ENCODE measurements around the gene GRIA1.
A peak's percentile ranks its signal among the peaks of the same experiment; 100 is the strongest.

Gene GRIA1

DNA sequence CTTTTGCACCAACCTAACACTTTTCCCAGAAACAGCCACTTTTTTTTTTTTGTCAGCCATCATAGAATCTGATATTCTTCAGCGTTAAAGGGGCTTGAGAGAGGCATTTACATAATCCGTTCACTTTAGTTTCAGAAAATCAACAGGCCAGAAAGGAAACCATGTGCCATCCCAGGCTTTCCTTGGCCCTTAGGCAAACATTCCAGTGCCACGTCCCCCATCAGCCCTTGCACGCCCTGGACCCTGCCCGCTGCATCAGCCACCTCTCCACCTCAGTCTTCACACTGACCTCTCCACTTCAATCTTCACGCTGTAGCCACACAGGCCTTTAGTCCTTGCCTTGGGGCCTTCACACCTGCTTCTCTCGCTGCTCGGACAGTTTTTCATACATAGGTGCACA lies 123.2 kb downstream of the GRIA1 start:
- DNase-seq: no peak

DNA sequence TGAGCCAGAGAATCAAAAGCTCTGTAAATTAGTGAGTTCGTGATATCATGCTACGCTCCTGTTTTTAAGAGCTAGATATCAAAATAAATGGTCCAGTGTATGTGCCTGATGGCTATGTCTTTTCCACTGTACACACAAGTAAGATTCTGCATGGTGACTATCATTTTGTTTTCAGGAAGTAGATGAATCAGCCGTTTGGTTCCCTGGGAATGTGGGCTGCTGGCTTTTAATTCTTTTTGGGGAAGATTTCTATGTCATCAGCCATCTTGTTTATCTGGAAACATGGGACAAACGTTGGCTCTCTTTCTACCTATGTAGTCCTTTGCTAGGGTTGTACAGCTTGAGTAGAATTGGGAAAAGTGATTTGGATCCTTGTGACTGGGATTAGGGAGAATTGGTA lies 126.7 kb downstream of the GRIA1 start:
- DNase-seq: no peak

DNA sequence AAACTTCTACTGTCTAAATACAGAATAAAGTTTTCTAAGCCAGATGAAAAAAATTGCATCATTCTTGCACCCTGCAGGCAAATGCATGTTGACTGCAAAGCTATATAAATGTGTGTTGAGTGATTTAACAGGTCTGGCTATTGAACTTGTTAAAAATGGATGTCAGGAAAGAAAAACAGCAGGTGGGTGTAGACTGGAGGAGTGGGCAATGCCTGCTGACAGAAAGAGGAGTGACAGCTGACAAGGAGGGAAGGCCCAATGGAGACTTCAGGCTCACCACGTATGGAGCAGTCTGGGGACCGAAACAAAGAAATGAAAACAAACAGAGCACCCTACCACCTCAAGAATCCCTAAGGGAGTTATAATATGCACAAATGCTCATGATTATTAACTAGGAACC lies 127.8 kb downstream of the GRIA1 start:
- no peak for DNase-seq

DNA sequence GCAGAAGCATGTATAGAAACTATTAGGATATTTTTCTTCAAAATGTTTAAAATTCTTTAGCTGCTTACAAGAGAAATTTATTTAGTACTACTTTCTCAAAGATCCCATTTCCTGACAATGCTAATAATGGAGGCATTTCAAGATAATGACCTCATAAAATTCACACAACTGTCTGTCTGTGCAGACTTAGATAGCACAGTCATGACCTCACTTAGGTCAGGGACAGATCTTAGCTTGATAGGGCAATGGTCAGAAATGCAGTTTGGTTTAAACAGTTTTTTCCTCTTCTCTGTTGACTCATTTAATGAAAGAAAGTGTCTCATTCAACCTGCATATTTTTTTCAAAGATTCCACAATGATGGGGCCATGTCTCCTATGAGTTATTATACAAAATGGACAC lies 128.4 kb downstream of the GRIA1 start:
- DNase-seq: no peak

DNA sequence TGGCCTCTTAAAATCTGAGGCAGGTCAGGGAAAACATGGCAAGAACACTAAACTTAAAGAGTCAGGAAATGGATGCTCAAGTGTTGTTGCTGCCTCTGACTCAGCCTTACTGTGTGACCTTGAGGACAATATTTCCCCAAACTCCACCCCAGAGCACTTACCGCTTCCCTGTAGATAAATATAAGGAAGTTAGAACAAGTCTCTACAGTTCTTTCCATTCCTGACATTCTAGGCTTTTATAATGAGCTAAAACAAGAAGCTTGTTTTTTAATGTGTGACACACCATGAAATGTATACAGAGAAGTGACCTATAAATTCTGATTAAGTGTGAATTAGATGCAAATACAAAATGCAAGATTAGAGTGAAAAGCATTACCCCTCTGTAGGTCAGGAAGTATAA lies 129.3 kb downstream of the GRIA1 start:
- no peak for DNase-seq

DNA sequence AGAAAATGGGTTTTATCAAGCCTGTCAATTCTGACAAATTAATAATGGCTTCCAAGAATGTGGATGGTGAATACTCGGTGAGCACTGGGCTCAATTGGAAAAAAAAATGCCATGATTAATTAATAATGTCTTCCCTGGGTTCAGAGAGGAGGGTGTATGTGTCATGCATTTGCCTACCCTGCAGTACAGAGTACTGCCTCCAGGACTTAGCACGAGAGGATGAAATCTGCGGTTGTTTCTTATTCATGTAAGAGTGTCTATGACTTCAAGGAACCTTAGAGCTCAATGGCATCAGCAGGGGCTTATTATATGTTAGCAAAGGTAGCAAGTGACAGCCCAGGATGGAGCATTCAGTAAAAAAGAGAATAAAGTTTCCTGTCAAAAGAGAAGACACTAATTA lies 132.7 kb downstream of the GRIA1 start:
- no peak for DNase-seq

DNA sequence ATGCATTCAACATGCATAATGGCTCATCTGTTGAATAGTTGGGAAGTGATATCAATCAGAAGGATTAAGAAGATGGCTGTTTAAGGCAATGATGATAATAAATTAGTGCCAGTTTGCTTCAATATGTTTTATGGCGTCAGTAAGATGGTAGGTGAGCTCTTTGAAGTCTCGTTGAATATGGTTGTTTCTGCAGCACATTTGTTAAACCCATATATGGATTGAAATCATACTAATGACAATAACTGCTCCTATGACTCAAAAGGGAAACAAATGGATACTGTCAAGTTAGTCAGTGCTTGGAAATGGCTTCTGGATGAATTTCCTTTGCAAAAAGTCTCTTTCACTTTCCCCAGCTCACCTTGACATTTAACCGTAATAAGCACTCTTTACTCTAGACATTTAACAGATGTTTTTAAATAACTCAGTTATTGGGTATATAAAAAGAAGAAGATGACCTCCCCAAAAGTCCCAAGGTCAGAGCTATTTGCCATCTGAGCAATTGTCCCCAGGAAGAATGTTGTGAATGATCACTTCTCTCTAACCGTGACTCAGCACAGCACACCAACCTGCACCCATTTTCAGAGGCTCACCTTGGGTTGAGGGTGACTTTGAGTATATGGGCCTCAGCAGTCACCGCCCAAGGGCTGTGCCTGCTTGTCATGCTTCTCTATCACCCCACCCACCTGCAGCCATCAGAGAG lies 133.4 kb downstream of the GRIA1 start:
- no peak for DNase-seq

DNA sequence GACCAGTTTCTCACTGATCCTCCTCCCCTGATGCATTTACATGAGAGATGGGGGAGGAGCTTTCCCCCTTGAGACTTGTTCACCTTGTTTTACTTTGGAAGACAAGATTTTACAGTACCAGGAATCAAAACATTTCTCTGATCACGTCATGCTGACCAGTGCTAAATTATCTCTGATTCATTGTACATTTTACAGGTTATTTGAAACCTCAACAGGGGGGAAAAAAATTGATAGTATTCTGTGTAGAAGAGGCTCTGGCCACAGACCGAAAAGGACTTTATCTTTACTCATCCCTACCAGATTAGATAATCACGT lies 133.9 kb downstream of the GRIA1 start:
- no peak for DNase-seq

DNA sequence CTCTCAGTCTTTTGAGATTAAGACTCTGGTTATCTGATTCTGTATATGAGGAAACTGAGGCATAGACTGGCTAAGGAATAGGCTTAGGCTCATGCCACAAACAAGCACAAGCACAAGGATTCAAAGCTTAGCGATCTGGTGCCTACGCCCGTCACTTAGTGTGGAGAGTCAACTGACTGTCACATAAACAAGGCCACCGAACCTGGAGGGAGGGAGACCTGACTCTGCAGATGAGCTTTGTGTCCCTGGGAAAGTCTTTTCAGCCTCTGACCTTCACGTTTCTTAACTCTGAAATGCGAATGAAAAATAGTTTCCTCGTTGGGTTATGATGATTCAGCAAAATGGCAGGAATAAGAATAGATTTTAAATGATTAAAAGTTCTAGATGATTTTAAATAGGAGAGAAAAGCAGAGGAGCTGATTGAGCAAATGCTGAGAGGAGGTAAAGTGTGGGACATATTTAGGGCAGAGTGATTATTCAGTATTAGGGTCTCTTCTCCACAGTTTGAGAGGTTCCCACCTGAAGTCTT lies 135.4 kb downstream of the GRIA1 start:
- DNase-seq: no peak

DNA sequence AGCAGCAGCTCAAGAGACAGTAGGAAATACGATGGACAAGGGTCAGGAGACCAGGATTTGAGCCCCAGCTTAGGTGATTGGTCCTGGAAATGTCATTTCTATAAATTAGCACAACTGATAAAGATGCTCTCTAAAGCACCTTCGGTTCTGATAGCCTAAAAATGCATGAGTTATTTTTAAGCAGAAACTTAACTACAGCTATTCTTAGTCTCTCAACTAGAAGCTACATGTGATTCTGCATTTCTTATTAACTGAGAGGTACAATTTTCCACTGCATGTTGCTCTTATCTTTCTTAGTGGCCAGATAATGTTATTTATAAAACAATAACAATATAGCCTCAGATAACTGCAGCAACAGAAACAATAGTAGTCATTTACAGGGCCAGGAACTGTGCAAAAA lies 136.4 kb downstream of the GRIA1 start:
- DNase-seq: no peak

DNA sequence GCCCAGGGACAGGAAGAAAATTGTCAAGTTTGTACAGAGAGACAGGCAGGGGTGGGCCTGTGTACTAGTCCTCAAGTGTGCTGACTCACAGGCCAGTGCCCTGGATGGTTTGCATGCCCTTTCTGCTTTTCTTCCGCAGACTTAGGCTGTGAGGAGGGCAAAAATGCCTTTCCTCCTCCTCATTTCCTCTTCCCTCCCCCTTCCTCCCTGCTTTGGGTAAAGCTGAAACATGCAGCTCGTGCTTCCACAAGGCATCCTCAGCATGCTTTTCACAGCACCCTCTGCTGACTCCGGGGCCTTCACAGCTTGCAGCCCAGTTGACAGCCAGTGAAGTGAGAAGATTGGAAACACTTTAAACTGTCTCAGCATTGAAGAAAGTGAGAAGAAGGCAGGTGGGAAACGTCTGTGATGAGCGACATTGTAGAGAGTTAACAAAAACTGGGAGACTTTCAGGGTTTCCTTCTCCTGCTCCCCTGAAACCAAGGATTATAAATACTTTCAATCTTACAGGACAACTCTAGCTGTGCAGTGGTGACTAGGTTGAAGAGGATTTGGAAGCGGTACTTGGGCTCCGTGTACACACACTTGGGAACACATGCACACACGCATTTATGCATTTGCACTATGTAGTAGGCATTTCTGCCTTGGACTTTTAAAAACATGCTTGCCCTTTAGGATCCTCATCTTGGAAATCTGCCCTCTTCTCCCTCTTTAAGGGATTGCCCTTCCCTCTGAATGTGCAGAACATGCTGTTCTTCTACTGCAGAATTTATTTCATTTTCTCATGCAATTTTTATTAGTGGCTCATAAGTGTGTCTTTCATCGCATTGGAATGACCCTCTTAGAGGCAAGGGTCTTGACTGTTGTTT lies 138.8 kb downstream of the GRIA1 start:
- DNase-seq: peak; percentile 12

DNA sequence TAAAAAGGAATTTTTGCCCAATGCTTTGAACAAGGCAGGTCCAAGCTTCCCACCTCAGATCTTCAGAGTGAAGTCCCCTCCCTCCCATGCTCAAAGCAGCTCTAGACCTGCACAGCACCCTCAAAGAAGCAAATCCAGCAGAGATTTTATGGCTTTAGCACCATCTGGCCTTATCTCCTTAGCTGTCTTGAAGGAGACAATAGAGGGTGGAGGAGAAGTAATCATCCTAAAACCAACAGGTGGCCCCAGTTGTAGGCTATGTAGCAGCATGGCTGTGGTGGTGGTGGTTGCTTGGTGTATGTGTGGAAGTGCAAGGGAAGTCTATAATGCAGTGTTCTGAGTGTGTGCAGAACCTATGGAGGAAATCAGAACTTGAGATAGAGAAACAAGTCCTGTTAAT lies 140.1 kb downstream of the GRIA1 start:
- no peak for DNase-seq

DNA sequence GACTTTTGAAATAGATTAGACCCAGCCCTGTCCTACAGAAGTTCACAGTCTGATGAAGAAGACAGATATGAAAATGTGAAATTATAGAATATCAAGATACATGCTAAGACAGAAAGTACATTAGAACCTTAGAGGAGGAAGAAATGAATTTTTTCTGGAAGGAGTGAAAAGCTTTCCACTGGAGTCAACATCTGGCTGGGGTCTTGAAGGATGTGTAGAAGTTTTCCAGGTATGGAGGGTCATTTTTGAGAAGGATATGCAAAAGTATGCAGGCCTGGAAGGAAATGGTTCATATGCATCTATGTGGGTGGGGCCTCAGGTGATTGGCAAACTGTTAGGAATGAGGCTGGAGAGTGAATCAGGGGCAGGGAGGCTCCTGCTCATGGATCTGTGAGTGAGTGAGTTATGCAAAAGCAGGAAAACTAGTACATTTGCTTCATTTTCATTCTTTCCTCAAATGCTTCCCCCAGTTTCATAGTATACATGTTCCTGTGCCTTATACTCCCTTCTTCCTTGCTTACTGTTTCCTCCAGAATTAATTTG lies 142.3 kb downstream of the GRIA1 start:
- no peak for DNase-seq

DNA sequence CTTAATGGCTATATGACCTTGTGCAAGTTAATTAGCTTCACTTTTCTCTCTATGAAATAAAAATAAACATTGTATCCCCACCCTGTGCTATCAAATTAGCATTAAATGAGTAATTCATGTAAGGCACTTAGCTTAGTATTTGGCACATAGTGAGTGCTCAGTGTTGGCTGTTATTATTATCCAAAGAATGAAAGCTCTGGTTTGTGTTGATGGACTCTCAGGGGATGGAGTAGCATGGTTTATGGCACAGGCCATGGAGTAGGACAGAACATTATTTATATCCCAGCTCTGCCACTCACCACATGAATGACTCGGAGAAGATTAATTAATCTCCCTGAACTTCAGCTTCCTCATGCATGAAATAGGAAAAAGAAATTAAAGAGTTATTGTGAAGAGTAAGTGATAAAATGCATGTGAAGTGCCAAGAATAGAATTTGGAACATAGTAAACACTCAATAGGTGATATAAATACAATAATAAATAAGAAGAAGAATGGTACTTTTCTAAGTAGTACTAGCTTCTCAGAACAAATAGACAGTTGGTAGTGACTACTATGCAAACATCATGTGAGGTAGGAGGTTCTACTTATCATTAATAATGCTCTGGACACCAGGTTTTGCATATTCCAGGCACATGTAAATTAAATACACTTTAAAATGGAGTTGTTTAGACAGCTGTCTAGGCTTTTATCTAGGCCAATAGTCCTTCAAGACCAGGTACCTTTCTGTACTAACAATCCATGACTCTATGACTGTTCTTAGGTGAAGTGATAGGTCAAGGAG lies 146.4 kb downstream of the GRIA1 start:
- DNase-seq: no peak

DNA sequence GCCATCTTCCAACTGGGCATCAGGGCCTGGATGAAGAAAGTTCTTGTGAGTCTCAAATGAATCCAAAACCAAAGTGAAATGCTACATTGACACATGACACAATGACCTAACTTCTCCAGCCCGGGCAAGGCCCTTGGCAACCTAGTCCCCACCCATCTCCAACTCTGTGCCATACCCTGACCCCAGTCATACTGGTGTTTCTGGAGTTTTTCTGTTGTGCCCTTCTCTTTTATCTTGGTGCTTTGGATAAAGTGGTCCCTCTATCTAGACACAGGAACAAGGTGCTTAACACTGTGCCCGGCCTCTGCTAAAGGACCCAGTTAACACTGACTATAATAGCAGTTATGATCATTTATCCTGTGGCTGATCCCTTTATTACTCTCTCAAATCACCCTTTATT lies 149.8 kb downstream of the GRIA1 start:
- no peak for DNase-seq

DNA sequence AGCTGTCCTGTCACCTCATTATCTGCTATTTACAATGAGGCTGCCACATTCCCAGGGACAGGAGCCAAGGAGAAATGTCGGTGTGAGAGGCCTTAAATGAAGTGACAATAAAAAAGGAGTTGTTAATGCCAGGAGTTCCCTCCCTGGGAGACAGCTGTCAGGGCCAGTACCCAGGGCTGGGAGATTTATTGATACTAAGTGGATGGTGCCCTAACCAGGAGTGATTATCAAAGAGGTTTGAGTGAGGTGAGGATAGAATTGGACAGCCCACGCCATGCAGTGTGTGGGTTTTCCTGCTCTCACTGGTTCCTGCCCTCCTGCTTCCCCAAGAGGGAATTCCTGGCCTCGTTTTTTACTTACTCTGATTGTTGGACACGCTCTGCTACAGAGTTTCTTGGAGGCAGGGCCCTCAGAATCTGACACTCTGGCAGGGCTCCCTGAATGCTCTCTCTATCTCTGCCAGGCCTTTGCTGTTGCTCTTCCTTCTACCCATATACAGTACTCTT lies 150.8 kb downstream of the GRIA1 start:
- no peak for DNase-seq

DNA sequence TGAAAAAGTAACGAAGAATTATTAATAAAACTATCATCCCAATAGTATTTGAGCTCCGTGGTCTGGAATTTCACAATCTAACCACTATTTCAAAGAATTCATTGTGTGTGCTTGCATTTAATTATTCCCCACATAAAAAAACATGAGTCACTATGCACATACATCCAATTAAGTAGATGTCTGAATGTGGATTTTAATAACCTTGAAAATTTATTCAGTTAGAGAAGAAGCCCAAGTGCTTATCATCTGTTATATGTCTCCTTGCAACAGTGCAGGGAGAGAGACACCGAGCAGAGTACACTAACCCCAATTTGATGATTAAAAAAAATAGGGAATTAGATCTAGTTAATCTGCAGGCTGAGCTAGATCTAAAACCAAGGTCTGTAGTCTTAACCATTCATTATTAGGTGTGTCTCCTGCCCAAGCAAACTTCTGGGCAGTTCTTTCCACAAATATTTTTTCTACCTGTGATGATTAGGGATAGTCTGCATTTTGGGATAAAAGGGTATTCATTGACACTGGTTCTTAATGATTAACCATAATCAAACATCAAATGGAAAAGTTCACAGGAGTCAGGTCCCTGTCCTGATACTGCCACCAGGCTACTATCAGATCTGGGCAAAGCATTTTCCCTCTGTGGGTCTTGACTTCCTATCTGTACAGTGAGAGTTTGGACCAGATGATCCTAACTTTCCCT lies 164.2 kb downstream of the GRIA1 start:
- DNase-seq: no peak

DNA sequence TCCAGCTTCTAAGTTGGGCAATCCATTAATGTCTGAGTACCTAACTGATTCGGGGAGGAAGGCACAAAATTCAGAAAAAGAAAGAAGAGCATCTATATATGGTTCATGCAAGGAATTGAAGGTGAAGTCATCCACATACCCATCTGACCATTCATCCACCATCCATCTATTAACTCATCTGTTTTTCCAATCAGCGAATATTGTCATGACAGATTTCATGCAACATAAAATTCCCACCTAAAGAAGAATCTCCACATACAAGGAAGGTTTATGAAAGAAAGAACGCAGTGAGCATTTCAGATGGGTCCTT lies 164.7 kb downstream of the GRIA1 start:
- DNase-seq: no peak

DNA sequence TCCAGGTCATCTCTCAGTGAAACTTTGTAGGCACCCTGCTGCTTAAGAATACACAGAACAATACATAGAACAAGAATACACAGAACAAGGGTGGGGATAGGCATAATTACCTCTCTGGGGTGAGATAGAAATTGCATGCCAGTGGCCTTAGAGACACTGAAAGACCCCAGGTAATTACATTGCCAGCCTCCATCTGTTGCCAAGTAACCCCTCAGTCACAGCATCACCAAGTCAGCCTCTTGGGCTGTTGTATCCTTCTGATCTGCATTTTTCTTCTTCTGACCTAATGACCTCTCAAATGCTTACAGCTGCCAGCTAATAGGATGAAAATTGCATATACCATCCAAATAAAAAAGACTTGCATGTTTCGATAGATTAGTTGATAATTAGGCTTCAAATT lies 167.7 kb downstream of the GRIA1 start:
- no peak for DNase-seq

DNA sequence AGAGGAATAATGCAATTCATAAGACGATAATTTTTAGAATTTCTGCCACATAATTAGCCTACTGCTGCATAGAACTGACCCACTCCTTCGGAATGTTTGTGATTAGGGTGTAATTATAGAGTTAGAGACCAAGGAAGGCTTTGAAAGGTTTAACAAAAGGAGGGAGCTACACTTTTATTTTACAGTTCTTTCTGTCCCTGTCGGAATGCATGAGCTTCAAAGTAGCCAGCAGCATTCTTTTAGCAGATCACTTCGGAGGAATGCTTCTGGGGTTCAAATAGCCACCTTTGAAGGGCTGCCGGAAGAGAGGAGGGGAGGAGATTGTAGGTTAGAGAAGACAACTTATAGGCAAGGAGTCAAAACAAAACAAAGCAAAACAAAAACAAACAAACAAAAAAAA lies 168.1 kb downstream of the GRIA1 start:
- no peak for DNase-seq

DNA sequence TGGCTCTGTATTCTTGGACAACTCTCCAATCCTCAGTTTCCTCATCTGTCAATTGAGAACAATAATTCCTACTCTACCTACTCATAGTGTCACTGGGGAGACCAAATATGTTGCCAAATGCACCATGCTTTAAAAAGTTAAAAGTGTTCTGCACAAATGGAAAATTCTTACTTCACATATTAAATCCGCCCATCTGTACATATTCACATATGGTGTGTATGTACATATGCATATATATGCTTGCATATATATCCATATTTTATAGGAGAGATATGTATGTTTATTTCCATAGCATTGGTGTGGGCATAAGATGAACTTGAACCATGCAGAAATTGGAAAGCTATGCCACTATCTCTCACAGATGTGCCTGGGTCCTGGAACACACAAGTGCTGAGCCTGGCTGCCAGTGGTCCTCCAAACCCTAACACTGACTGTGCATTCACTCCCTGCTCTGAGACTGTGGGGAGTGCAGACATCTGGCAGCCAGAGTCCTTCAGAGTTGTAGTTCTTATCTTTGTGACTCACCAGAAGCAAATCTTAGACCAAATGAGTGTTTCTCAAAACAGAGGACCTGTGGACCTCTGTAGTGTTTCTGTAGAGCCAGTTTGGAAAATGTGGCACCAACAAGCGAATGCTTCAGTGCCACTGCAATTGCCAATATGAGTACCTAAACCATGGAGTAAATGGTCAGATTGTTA lies 168.7 kb downstream of the GRIA1 start:
- DNase-seq: no peak

DNA sequence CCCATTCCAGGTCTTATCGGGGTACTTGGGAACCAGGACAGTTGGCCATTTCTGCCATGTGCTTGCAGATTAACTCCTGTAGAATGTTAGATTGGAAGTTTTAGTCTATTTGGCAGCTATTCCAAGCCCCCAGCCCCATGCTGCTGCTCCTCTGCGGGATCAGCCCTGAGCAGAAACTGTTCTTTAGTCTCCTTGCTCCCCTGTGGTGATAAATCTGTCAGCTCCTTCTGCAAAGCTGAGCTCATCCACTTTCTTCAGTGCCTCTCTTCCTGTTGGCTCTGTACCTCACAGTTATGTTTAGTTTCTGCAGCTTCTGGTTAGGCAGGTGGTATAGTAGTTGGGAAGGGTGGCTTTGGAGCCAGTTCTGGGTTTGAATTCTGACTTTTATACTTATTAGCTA lies 170.4 kb downstream of the GRIA1 start:
- no peak for DNase-seq

All from right kidney (tissue), 1 donor.